Posterior vena cava (tissue), 2 donors: ENCODE measurements around the gene RESP18. TPM values are rescaled to one million over a fixed set of nuclear protein-coding genes. Genes with fewer than 3 reads are reported as not detected.

ENCODE experiments used
- DNase-seq: peaks from one replicate; pipeline ENCODE4 v3.0.0-alpha.2; 2020; ENCODE audit warnings: low spot score
- intact Hi-C, 2 donors: fragments of 100-400 bp; cut with DNase I; formaldehyde crosslinking; loops; one replicate each; pipeline versions ENCODE4 v1.14.1 to v1.14.2; 2022 to 2023
- microRNA-seq, 2 donors: library from miRNA; unstranded; fragments of <30 nt; microRNA quantifications; one replicate each; pipeline ENCODE4 v1.2.0, GENCODE V29; 2020 to 2021; ENCODE audit warnings: borderline microRNAs expressed in 2 of 2
- total RNA-seq, 2 donors: library from RNA; stranded (reverse); fragmentation: NEBNext Ultra II Directional; extraction: Animal tissue kit (Norgen Biotek cat#: 25700); gene quantifications; one replicate each; pipeline ENCODE4 v1.2.1, GENCODE V29; 2021
- donor health status: DM: yes; HTN: yes; CAD: no.
- donor health status: DM: yes; HTN: yes; CAD: no.

The RESP18 gene
- total RNA-seq, 2 donors from 2014 or later, result not detected

DNA sequence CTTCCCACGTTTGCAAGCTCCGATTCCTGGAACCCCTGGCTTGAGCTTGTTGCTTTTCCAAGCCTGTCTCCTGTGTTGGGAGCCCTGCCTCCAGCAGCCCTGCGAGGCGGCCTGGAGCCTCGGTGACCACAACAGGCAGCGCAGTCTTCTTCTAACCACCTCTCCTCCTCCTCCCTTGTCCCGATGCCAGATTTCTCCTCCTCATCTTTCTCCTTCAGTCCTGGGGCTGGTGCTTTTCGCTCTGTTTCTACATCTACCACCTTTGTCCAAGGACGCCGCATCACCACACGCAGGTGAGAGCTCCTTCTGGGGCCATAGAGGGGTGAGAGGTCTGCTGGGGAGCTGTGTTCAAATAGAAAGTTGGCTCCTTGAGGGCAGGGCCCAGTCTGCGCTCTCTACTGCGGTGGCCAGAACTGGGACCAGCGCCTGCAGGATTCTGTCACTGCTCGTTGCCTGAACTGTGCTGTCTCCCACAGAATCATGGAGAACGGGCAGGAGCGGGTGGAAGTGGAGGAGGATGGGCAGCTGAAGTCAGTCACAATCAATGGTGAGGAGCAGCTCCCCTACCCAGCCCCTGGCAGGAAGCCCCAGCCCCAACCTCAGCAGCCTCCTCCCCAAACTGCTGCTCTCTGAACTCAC, 49.5 kb downstream of the RESP18 start:
- intact Hi-C loops, result no loop called here
- DNase-seq, result peak; percentile 71

DNA sequence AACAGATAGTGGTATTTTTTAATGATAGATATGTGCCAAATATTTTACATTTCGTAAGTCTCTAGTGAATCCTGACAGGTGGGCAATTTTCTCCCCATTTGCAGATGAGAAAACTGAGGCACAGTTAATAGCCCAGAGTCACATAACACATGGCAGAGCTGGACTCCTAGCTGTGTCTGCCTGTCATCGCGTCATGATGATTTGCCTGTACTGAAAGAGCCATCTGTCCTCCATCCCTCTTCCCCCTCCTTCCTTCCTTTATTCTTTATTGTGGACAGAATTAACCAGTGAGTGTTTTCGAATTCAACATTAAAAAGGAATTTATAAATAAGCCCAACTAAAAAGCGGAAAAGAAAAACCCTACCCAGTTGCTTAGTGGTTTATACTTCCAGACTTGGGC, 50.2 kb downstream of the RESP18 start:
- intact Hi-C loops, result no loop called here
- DNase-seq, result no peak

DNA sequence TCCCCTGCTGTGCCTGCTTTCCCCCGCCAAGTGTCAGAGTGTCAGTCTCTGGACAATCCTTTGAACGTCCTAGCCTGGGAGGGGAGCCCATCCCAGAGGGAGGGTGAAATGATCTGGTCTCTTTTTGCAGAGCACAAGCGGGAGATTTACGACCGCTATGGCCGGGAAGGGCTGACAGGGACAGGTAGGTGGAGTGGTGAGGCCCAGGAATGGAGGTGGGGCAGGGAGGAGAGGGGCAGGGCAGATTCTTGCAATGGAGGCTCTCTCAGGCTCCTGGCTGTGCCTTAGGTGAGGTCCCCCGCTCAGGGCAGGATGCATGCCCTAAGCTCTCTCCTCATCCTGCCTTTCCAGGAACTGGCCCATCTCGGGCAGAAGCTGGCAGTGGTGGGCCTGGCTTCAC, 51.0 kb downstream of the RESP18 start:
- intact Hi-C loops, result no loop called here
- DNase-seq, result peak; percentile 59

DNA sequence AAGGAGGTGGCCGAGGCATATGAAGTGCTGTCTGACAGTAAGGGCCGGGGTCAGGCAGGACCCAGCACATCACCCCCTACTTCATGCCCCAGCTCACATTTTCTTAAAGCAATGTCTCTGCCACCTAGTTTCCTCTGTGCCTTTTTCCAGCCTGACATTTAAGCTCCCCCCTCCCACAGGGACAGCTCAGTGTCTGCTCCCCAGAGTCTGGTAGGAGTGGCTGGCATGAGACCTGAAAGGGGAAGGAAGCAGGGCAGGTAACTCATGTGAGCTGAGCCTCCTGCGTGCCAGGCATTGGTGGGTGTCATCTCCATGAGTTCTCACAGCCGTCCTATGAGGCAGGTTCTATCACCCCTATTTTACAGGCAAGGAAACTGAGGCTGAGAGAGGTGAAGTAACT, 51.9 kb downstream of the RESP18 start:
- intact Hi-C loops, result no loop called here
- peak; percentile 29 for DNase-seq

DNA sequence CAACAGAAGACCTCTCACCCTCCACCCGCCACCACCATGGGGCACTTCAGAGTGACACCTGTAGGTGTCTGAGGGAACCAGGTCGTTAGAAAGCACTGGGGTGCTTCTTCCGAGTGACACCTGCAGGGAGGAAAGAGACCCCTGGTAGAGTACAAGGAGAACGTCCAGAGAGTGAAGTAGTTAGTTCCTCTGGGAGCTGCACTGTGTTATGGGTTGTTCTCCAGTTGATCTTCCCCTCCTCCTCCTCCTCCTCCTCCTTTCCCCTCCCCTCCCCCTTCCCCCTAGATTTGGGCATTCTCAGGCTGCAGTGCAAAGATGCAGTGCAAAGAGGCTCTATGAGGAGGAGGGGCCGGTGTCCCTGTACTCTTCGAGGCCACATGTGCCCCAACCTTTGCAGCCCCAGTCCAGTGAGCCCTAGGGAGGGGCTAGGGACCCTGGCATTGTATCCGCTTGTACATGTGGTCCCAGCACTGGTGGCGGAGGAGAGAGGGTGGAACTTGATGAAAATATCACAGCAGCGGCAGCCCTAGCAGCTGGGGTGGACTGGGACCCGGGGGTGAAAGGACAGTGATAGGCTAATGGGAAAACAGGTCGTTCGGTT, 52.5 kb downstream of the RESP18 start:
- DNase-seq, result peak; percentile 72
- intact Hi-C loops, result loop anchor here in 1 of 2 donors (2.0 kb wide), 1 partner anchor 15 kb away; no protein-coding TSS in a partner anchor

- DNase-seq, result peak; percentile 100
- intact Hi-C loops, result loop anchor here in 1 of 2 donors (2.0 kb wide), 1 partner anchor 15 kb away; no protein-coding TSS in a partner anchor
These were observed 53.2 kb downstream of the RESP18 start, which contains the start of gene DNAJB2 for GRCh38 chr2:219279151-219279915. TSS of gene DNAJB2 (plus strand) at chr2:219279366. CDS start at chr2:219279834, 468 bp downstream.

DNA sequence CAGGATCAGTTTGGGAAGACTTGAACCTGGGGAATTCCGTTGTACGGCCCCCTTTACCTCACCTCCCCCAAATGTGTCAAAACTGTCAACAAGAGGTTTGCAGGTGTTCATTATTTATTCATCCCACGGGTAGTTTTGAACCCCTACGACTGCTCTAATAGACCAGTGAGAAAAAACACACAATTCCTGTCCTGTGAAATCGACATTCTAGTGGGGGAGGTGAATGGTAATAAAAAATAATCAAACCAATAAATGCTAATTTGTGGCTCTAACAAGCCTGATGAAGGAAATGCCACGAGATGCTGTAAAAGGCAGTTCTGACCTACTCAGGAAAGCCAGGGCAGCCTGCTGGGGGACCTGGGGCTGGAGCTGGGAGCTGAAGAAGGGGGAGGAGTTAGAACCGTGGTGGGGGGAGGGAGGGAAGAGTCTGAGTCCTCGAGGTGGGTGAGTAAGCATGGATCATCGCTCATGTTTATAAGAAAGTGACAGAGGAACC, 53.8 kb downstream of the RESP18 start:
- DNase-seq, result no peak
- intact Hi-C loops, result loop anchor here in 1 of 2 donors (2.0 kb wide), 1 partner anchor 16 kb away; no protein-coding TSS in a partner anchor

DNA sequence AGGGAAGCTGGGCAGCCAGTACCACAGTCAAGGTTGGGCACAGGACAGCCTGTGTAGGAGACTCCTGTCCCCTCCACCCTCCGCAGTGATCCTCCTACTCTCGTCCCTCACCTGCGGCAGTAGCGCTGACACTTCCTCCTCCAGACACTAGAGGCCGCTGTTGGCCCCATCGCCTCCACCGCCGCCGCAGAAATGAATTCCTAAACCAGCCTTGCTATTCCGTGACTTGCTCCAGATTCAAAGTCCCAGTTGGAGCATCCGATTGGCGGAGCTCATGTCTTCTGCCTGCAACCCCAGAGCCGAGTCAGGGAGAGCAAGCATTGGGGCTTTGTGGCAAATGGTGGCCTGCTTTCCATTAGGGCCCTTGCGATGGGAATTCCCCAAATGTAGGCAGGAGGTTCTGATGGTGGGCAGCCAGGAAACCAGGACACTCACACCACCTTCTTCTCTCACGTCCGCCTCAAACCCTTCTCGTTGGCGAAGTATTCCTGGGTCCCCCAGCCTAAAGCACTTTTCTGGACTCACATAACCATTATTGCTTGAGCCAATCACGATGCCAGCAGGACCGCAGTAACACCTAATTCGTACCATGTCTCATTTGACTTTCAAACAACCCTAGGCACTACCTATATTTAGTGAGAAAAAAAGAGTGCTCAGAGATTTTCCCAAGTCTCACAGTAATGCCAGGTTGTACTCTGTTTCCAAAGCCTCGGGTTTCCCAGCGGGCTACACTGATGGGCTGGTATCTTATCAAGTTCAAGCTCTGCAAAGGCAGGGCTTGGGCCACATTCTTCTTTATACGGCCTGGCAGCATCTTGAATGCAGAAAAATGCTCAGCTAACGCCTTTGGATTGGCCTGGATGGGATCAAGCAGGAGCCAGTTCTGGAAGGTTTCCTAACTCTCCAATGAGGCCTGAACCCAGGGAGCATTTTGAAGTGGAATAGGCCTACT, 54.6 kb downstream of the RESP18 start:
- peak; percentile 90 for DNase-seq
- intact Hi-C loops, result loop anchor here in 1 of 2 donors (2.0 kb wide), 1 partner anchor 17 kb away; no protein-coding TSS in a partner anchor

Small RNA genes within 50 kb of the gene (microRNA-seq; reads per million reads assigned to microRNA genes)
- 0 to 0.26 reads per million in 2 donors for gene MIR153-1

Other genes with a start within 250 kb of the RESP18 start
- 10 to 100 TPM in 1 of 2 donors, 1 to 10 TPM in 1; 8.9 to 11.6 TPM for gene NHEJ1, start 171.9 kb downstream of the RESP18 start, total RNA-seq
- gene SLC23A3, start 162.7 kb downstream of the RESP18 start, total RNA-seq, result 1 to 10 TPM in 1 of 2 donors, under 1 TPM in 1; 0.71 to 2.1 TPM
- gene CNPPD1, start 155.8 kb downstream of the RESP18 start, total RNA-seq, result 10 to 100 TPM; 46.7 to 49.2 TPM
- gene RETREG2, start 154.5 kb downstream of the RESP18 start, total RNA-seq, result 10 to 100 TPM; 54.4 to 56.8 TPM
- gene ZFAND2B, start 126.0 kb downstream of the RESP18 start, total RNA-seq, result 10 to 100 TPM; 33.8 to 34.7 TPM
- gene ABCB6, start 113.8 kb downstream of the RESP18 start, total RNA-seq, result 10 to 100 TPM; 16.0 to 24.2 TPM
- 10 to 100 TPM; 28.5 to 38.5 TPM for gene ATG9A, start 103.1 kb downstream of the RESP18 start, total RNA-seq
- gene ANKZF1, start 102.9 kb downstream of the RESP18 start, total RNA-seq, result 10 to 100 TPM; 11.5 to 24.2 TPM
- gene GLB1L, start 87.3 kb downstream of the RESP18 start, total RNA-seq, result 1 to 10 TPM; 5.3 to 7.5 TPM
- 10 to 100 TPM; 15.8 to 16.5 TPM for gene STK16, start 87.3 kb downstream of the RESP18 start, total RNA-seq
- not detected for gene TUBA4B, start 79.5 kb downstream of the RESP18 start, total RNA-seq
- 10 to 100 TPM; 25.6 to 25.9 TPM for gene TUBA4A, start 78.8 kb downstream of the RESP18 start, total RNA-seq
- gene DNAJB2, start 53.4 kb downstream of the RESP18 start, total RNA-seq, result 10 to 100 TPM; 42.0 to 45.7 TPM
- not detected for gene PTPRN, start 23.3 kb downstream of the RESP18 start, total RNA-seq
- 10 to 100 TPM; 41.9 to 44.0 TPM for gene DNPEP, start 55.2 kb upstream of the RESP18 start, total RNA-seq
- gene DES, start 85.6 kb upstream of the RESP18 start, total RNA-seq, result 1,000 to 10,000 TPM; 6,561 to 7,652 TPM
- gene SPEG, start 102.1 kb upstream of the RESP18 start, total RNA-seq, result 100 to 1,000 TPM; 175 to 217 TPM
- gene GMPPA, start 166.1 kb upstream of the RESP18 start, total RNA-seq, result 10 to 100 TPM; 33.9 to 42.8 TPM
- under 1 TPM in 1 of 2 donors, not detected in 1; 0.38 TPM for gene ASIC4, start 181.7 kb upstream of the RESP18 start, total RNA-seq
- gene CHPF, start 211.1 kb upstream of the RESP18 start, total RNA-seq, result 10 to 100 TPM; 42.9 to 51.1 TPM
- 1 to 10 TPM; 3.0 to 3.2 TPM for gene TMEM198, start 211.3 kb upstream of the RESP18 start, total RNA-seq
- 10 to 100 TPM; 40.7 to 57.7 TPM for gene OBSL1, start 238.8 kb upstream of the RESP18 start, total RNA-seq
- gene INHA, start 239.6 kb upstream of the RESP18 start, total RNA-seq, result under 1 TPM in 1 of 2 donors, not detected in 1; 0.37 TPM